ENCODE measurements around the gene GGTLC1.
"Not testable (repeated sequence)": the region's sequence is repeated elsewhere in the genome, so short reads cannot be mapped to it uniquely, and the experiment has no call there.

GGTLC1 gene

DNA sequence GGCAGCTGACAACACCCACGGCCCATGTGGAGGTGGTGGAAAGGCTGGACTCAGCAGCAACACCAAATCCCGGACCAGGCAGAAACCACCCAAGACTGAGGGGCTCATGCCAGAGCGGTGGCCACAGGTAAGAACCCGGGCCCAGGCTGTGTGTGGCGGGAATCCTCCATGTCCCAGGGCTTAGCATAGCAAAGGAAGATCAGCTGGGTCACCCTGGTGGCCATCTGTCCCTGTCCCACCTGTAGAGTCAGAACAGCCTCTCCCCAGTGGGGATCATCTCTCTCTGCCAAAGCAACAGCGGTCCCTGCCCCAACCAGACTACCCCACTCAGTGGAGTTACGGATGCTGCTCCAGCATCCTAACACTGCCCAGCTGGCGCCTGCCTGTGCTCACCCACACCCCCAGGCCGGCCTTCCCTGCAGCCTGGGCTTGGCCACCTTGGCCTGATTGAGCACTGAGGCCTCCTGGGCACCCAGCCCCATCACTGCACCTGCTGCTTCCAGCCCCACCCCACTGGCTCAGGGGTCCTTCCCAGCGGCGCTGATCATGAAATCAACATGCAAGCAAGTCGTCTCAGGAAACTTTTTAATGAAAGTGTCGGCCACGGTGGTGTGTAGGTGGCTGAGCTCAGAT is 5.5 kb upstream of the GGTLC1 start:
- DNase-seq = not testable (repeated sequence)

DNA sequence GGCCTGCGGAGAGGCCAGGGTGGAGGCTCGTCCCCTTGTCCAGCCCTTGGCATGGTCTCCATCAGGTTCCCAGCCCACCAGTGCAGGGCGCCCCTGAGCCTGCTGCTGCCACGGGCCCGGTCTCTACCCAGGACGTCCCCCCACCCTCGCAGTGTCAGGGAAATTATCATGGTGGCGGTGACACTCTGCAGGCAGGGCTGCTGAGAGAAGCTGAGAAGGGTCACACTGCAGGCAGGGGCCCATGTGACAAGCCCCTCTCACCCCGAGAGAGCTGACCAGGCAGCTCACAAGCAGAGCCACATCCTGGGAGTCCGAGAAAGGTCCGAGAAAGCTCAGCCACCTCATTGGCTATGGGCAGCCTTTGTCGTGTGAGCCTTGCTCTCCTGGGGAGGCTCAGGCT is 4.9 kb upstream of the GGTLC1 start:
- not testable (repeated sequence) for DNase-seq

DNA sequence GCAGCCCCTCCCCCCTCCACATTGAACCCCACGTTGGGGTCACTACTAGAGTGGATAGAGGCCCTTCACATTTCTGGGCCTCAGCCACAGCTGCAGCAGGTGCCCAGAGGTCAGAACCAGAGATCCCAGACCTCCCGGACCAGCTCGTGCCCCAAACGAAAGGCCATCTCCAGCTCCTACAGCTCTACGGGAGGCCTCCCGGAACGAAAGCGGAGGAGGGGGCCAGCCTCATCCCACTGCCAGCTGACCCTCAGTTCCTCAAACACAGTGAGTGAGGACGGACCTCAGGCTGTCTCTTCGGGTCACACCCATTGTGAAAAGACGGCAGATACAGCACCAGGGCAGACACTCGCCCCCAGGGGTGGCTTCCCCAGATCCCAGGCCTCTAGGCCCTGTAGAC is 1.7 kb upstream of the GGTLC1 start:
- DNase-seq = not testable (repeated sequence)

DNA sequence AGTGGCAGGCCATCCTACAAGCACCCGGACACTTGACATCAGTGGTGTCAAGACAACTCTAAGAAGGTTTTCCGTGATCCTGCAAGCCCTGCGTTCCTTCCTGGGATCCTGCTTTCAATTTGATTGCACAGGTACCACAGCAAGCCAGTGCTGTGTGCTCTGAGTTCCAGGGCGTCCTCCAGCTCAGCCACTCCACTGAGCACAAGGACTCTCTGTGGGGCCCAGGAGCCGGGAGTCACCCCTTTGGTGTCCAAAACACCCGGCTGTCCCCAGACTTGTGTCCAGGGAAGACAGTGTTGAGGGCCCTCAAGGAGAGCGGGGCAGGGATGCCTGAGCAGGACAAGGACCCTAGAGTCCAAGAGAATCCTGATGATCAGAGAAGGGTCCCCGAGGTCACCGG is 387 bp upstream of the GGTLC1 start:
- not testable (repeated sequence) for DNase-seq

DNA sequence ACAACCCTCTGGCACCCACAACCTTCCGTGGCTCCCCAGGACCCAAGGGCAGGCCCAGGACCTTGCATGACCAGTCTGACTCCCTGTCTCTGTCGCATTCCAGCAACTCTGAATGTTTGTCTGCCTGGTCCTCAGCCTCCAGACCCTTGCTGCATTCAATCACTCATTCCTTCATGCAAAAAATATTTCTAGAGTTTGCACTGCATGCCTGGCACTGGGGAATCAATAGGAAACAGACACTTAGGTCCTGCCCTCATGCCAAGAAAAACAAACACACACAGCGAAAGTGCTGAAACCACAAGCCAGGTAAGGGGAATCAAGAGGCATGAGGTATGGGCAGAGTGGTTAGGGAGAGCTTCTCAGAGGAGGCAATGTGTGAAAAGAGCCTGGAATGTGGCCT is 1.9 kb downstream of the GGTLC1 start:
- DNase-seq = not testable (repeated sequence)

DNA sequence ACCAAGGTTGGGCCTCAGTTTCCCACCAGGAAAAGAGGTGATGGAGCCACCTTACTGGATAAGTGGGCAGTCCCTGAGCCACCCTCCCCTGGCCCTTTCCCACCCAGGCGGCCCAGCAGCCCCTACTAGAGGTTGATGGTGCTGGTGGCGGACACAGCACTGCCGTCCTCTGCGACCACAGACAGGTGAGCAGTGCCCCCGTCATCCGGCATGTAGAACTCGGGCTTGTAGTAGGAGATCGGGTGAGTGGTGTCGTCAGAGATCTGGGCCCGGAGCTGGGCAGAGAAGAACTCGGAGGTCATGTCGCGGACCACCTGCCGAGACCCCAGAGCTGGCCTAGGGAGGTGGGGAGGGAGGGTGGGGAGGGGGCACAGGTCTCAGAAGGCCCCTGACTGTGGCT is 2.3 kb downstream of the GGTLC1 start:
- DNase-seq = not testable (repeated sequence)

DNA sequence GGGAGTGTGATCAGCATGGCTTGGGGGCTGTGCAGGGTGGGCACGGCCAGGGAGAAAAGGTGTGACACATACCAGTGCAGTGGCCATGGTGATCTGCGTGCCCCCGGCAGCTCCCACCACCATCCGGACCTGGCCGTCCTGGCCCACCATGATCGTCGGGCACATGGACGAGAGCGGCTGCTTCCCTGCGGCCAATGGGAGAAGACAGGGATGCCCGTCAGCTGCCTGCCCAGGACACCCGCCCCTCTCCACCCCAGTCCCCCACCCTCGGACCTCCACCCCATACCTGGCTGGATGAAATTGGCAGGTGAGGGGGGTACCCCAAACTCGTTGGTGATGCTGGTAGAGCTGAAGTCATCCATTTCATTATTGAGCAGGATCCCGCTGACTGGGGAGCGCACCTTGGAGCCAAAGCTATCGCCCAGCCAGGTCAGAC is 2.8 kb downstream of the GGTLC1 start:
- not testable (repeated sequence) for DNase-seq

DNA sequence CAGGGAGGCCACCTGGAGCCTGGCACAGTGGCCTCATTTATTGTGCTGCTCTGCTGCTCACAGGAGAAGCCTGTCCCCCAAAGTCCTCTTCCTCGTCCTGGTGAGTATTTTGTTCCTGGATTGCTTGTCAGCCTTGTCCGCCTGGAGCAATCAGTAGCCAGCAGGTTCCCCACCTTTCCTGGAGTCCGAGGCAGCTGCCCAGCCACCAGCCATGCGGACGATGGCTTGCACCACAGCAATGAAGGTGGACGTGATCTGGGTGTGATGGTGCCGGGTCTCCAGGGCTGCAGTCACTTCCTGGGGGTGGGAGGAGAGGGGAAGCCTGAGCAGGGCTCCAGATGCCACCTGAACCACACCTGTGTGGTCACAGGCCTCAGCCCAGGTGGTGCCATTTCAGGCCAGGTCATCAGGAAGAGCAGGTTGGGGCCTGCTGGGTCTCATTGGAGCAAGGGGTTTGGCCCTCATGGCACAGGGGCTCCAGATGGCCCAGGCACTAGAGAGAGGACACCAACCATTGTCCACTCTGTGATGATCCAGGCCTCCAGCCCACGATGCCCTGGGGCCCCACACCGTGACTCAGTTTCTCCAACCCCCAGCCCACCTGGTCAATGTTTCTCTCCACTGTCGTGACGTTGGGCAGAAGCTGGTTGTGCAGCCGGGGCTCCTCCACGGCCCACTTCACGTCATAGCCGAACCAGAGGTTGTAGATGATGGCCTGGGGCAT is 3.4 kb downstream of the GGTLC1 start:
- DNase-seq = not testable (repeated sequence)

DNA sequence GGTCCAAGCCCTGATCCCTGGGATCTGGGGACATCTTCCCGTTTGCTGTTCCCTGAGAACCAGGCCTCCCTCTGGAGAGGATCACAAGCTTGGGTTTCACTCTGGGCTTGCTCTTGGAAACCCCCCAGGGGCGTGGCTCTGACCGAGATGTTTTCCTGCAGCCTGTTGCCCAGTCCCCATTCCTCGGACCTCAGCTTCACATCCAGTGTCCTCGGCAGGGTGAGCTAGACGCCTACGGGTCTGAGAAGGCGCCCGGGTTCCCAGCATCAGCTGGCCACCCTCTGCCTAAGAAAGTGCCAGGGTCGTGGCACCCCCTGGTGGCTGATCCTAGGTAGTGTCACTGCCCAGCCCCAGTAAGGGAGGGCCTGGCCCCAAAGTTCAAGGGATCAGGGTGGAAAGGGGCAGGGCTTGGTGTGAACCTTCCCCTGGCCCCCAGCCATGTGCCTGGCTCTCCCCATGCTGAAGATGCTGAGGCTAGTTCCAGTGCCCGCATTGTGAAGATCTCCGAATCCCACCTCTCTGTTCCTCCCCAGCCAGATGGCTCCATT is 4.0 kb downstream of the GGTLC1 start:
- DNase-seq = not testable (repeated sequence)

DNA sequence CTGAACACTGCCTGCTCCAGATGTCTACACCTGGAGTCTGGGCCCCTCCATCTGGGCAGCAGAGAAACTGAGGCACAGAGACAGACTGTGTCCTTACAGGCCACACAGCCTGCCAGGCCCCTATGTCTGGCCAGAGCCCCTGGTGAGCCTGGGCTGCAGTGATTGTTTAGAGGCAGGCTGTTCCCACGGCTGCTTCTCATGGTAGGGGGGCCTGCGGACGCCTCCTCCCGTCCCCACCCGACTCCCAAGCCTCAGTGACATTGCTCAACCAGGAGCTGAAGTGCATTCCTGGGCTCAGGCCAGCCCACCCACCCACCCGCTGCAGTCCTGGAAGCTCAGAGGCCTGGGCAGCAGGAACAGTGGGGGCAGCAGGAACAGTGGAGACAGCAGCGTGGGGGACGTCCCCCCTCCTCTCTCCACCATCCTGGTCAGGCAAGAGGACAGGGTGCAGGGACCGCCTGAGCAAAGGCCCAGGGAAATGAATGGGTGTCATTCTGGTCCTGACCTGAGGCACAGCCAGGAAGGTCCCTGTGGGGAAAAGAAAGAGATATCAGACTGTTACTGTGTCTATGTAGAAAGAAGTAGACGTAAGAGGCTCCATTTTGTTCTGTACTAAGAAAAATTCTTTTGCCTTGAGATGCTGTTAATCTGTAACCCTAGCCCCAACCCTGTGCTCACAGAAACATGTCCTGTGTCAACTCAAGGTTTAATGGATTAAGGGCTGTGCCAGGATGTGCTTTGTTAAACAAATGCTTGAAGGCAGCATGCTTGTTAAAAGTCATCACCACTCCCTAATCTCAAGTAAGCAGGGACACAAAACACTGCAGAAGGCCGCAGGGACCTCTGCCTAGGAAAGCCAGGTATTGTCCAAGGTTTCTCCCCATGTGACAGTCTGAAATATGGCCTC is 6.2 kb downstream of the GGTLC1 start:
- not testable (repeated sequence) for DNase-seq

DNA sequence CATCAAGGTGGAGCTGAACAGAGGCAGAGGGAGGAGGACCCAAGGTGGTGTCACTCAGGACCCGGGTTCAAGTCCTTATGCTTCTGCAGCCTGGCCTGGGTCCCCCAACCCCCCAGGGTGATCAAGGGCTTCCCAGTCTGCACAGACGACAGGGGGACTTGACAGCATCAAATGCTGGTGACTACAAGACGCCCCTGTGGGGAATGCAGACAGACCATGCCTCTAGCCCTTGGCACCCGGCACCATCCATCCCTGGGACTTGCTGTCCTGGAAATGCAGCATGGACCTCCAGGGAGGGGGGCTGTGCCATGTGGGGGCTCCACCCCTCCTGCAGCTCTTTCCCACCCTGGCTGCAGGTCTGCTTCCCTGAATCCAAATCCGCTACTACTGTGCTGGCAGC is 7.1 kb downstream of the GGTLC1 start:
- DNase-seq = not testable (repeated sequence)

DNA sequence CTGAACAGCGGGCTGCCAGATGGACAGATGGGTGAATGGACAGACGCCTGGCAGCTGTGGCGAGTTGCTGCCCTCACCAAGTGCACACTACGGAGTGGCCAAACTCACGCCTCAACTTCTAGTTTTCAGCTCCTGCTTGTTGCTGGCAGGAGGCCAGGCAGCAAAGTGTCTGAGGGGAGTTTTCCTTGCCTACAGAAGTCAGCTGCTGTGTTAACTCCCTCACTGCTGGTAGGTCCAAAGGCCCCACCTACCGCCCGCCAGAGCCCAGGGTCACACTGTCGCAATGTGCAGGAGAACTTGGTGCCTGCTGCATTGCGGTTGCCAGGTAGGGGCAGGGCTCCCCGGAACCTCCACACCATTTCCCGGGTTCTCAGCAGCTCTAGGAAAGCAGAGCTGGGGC is 7.6 kb downstream of the GGTLC1 start:
- DNase-seq = not testable (repeated sequence)

DNA sequence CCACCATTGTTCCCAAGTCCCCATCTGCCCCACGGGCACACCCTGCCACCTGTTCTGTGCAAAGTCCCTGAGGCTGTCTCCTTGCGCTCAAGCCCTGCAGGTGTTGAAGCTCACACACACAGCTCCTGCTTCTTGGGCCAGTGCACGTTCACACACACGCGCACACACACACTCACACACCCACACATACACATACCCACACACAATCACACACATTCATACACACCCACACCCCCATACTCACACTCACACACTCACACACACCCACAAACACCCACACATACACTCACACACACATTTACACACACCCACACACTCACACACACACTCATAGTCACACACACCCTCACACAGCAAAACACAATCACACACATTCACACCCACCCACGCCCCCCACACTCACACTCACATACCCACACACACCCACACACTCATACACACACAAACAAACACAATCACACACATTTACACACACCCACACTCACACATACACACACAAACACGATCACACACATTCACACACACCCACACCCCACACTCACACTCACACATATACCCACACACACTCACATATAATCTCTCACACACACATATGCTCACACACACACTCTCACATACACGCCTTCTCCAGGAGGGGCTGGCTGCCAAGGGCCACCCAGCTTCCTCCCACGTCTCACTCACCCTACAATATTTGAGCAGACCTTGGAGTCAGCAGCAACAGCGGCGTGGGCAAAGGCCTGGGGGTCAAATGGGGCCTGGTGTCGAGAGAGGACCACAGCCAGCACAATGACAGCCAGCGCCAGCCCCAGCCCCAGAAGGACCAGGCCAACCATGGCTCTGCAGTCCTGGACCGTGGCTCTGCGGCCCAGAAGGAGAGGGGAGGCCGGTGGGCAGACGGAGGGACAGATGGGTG is 8.4 kb downstream of the GGTLC1 start:
- DNase-seq = not testable (repeated sequence)

DNA sequence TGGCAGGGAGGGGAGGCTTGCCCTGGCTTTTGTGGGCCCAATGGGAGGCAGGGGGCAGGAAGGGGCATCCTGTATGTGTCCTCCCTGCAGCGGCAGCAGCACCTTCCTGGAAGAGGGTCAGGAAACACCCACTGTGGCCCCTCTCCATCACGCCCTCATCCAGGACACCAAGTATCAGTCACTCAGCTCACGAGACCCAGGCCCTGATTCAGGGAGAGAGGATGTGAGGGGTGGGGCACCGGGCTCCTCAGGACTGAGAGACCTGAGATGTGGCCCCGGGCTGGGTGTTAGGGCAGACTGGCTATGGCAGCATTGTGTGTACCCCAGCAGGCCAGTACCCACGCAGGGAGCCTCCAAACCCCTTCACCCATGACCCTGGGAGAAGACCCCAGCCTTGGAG is 9.2 kb downstream of the GGTLC1 start:
- DNase-seq = not testable (repeated sequence)

DNA sequence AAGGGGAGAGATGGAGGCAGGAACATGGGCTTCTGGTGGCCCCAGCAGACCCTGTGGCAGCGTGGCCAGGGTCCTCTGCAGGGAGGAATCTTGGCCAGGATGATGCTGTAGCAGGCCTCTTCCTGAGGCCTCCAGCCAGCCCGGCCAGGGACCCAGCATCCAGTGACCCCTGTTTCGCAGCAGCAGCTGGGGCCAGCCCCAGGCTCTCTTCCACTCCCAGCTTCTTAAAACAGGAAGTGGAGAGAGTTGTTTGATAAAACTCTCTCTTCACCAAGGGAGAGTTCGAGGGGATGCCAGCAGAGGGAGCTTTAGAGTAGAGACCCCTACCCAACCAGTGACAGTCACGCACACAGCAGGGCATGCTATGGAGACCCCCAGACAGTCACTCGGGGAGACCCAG is 10.1 kb downstream of the GGTLC1 start:
- DNase-seq = not testable (repeated sequence)

DNA sequence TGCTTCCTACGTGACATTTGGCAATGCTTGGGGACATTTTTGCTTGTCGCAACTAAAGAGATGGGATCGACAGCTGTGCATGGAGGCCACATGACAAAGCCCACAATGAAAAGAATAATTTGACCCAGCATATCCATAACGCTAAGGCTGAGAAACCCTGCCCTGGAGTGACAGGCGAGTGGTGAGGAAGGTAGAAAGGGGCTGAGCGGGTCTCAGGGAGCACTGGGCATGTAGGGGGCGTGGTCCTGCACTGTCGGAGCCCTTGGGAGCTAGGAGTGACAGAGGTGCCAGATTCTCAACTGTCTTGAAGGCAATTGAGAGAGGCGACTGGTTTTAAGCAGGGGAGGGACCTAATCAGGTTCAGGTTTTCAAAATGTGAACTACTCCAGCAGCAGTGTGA is 13.6 kb downstream of the GGTLC1 start:
- no peak for DNase-seq

DNA sequence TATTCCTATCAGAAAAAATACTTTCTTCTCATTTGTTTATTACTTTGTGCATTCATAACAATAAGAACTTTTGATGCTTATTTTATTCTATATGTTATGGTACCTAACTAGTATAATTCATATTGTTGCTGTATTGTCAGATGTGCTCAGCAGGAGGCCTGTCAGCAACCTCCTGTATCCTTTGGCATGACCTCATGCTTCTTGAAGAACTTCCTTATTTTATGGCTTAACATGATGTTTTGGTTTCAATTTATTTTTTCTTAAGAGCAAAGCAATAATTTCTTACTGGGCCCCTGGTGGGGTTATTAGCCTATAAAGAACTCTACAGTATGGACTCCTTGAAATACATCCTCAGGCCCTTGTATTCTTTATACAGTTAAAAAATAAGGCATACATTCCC is 17.3 kb downstream of the GGTLC1 start:
- no peak for DNase-seq

DNA sequence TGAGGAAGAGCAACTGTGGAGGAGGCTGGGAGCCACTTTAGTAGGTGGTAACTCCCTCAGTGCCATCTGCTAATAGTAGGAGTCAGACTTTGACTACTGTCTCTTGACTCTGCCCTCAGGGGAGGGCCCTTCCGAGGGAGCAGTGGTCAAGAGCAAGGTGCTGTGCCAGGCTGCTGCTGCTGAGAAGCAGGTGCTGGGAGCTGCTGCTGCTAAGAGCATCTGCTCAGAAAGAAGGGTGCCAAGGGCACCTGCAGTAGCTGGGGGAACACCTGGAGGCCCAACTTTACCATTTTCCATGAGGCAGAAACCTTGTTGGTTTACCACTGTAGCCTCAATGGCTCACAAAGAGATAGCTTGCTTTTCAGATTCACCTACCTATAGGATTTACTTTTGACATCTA is 18.5 kb downstream of the GGTLC1 start:
- no peak for DNase-seq

DNA sequence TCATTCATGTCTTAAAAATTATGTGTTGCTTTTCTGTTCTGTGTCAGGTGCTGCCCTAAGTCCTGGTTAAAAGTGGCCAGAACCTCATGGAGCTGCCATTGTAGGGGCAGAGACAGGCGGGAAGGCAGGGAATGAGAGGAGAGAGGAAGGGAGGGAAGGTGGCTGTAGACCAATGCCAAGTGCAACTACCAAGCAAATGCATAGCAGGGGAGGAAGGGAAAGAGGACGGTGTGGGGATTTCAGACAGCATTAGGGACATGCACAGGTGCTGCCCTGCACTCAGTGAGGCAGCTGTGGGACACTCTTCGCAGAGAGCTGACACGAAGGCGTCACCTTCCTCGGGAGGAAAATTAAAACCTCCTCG is 21.0 kb downstream of the GGTLC1 start:
- no peak for DNase-seq

DNA sequence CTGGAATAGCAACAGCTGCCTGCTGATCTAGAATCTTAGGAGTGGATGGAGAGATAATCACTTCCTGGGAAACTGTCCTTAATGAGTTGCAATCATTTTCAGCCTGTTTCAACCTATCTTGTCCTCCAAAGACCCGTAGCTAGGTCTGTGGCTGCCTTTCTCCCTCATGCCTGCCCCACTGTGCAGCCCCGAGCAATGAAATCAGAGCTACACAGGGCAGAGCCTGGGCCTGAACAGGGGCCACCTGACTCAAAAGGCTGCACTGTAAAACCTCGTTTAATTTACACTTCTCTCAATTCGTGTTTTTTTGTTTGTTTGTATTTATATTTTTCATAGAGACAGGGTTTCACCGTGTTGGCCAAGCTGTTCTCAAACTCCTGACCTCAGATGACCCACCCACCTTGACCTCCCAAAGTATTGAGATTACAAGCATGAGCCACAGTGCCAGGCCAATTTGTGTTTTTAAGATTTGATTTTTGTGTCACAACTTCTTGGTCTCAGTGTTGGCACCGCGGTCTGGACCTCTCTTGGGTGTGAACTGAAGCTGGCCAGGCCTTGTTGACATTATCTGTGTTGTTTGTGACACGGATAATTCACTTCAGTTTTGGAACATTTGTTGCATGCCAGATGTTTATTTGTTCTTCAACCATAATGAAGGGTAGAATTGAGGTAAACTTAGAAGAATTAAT is 21.5 kb downstream of the GGTLC1 start:
- no peak for DNase-seq

DNA sequence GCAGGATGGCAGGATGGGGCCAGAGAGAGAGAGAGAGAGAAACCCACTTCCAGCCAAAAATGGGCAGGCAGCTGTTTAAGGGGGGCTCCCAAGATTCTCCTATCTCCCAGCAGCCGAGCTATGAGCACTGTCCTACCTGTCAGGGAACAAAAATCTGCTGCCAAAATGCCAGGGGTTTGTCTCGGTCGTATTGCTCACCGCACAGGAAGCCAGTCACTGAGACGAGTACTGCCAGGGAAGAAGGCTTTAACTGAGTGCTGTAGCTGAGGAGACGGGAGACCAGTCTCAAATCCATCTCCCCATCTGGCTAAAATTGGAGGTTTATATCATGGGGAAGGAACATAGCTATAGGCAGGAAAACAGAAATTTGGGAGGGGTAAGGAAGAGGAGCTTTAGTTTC is 22.3 kb downstream of the GGTLC1 start:
- no peak for DNase-seq

DNA sequence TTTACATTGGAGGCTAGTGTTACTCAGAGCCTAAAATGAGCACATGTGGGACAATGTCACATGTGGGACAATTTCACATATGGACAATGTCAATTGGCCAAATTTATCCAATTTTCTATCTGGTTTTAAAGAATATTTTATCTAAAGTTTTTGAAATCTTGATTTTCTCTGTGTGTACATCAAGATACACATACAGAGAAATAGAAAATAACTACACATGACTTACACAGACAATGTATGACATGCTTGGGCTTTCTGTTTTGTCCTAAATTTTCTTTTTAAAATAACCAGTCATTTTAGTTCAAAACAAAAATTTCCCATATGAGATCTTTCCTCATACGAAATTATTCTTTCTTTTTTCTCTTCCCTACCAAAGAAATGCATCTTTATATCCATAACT is 24.6 kb downstream of the GGTLC1 start:
- DNase-seq = no peak
